A549 treated with AZD9567 at 1 μM for 4 hours (cell line): ENCODE results near the gene SLC34A3. TPM values are rescaled to one million over a fixed set of nuclear protein-coding genes. Genes with fewer than 3 reads are reported as not detected.

Source experiments
- total RNA-seq: library from RNA; stranded (reverse); fragments of 200-300 nt; extraction: Qiagen RNA extraction; gene quantifications from 5 replicates; pipeline ENCODE4 v1.2.3, GENCODE V29; 2022; ENCODE audit not compliant: insufficient read depth

The SLC34A3 gene
- 0.06 to 0.14 TPM (median 0.10 TPM) in 4 of 5 replicates, not detected in the other for total RNA-seq

GRCh38 chr9:137230705-137231371 lies at the start of gene SLC34A3:
TSS of gene SLC34A3 (plus strand) at chr9:137230901. CDS start at chr9:137231703, 802 bp downstream.

GRCh38 chr9:137188490-137189296 lies 42.0 kb upstream of the SLC34A3 start, which contains the start of the genes ANAPC2 and SSNA1:
TSS of gene ANAPC2 (minus strand) at chr9:137188560. CDS start at chr9:137188532, 28 bp downstream.
TSS of gene SSNA1 (plus strand) at chr9:137188676. CDS start at chr9:137188727, 51 bp downstream.

GRCh38 chr9:137200311-137201204 lies 30.1 kb upstream of the SLC34A3 start, which contains the start of gene TPRN:
TSS of gene TPRN (minus strand) at chr9:137200741. CDS start at chr9:137200711, 30 bp downstream.

GRCh38 chr9:137205126-137206069 lies 25.3 kb upstream of the SLC34A3 start, which contains the start of the genes NDOR1 and TMEM203:
TSS of gene NDOR1 (plus strand) at chr9:137205700. CDS start at chr9:137205778, 78 bp downstream.
TSS of gene TMEM203 (minus strand) at chr9:137205648. CDS start at chr9:137205414, 234 bp downstream.

GRCh38 chr9:137222190-137223077 lies 8.3 kb upstream of the SLC34A3 start, which contains the start of gene RNF208:
TSS of gene RNF208 (minus strand) at chr9:137222240. CDS start at chr9:137221212, 1,028 bp downstream.

GRCh38 chr9:137224830-137225694 lies 5.6 kb upstream of the SLC34A3 start, which contains the start of gene CYSRT1:
TSS of gene CYSRT1 (plus strand) at chr9:137225174. CDS start at chr9:137225622, 448 bp downstream.

GRCh38 chr9:137227054-137227852 lies 3.4 kb upstream of the SLC34A3 start, which contains the start of gene RNF224:
TSS of gene RNF224 (plus strand) at chr9:137227502. CDS start at chr9:137228336, 834 bp downstream.

GRCh38 chr9:137240841-137241489 lies 10.3 kb downstream of the SLC34A3 start, which contains the start of gene TUBB4B:
TSS of gene TUBB4B (plus strand) at chr9:137241287. CDS start at chr9:137241361, 74 bp downstream.

GRCh38 chr9:137251194-137251461 lies 20.4 kb downstream of the SLC34A3 start, which contains the start of gene STPG3:
TSS of gene STPG3 (plus strand) at chr9:137251286. CDS start at chr9:137251287, 1 bp downstream.

GRCh38 chr9:137254624-137255447 lies 24.1 kb downstream of the SLC34A3 start, which contains the start of gene NELFB:
TSS of gene NELFB (plus strand) at chr9:137255327.

GRCh38 chr9:137277329-137278041 lies 46.8 kb downstream of the SLC34A3 start, which contains the start of gene TOR4A:
TSS of gene TOR4A (plus strand) at chr9:137277726. CDS start at chr9:137278690, 964 bp downstream.

